HCT116 (cell line): Measurements from ENCODE around the gene EYA2. TPM values are rescaled to one million over a fixed set of nuclear protein-coding genes. Genes with fewer than 3 reads are reported as not detected.

ENCODE experiments used
- ATAC-seq: fragments of 200-7000 bp; cut with Tn5 transposase; 2 replicates; pipeline ENCODE4 v1.9.1; 2020; ENCODE audit warnings: mild to moderate bottlenecking, moderate library complexity
- BruUV-seq: library from RNA; stranded (reverse); fragments of 400-500 nt; replicated peaks from 2 replicates; lab custom pipeline; 2021; lab: Mats Ljungman, UMichigan
- CTCF ChIA-PET: fragments of 300-600 bp; sonication (Branson Sonifier 250); formaldehyde crosslinking; loops from one replicate; lab custom pipeline; 2021; ENCODE audit warnings: antibody characterized with exemption; lab: Charles Lee
- POLR2A ChIA-PET: fragments of 300-600, 350-600 bp; sonication (Branson Sonifier 250); formaldehyde crosslinking; loops from one replicate; lab custom pipeline; 2021; ENCODE audit warnings: antibody characterized with exemption; lab: Charles Lee
- RAD21 ChIA-PET, 2 experiments: fragments of 300-600 bp; sonication (Branson Sonifier 250); formaldehyde crosslinking; loops; one replicate each; lab custom pipeline; 2023; ENCODE audit warnings: low total read pairs in 2 of 2; ENCODE audit not compliant: uncharacterized antibody in 2 of 2, unreplicated experiment in 2 of 2, low non-redundant PET in 1 of 2; lab: Charles Lee
- DNase-seq: peaks from one replicate; pipeline ENCODE4 v3.0.0-alpha.2; 2010; ENCODE audit warnings: low read depth, low spot score
- H2AFZ ChIP-seq: fragments of 200-600 bp; shearing (Covaris generic), sonication (generic); 2 replicates; pipeline ENCODE4 v1.6.1; 2017; ENCODE audit warnings: low read depth, mixed run types, mixed read lengths, antibody characterized with exemption, low read length; ENCODE audit not compliant: poor library complexity, severe bottlenecking
- H3K27ac ChIP-seq: 2 replicates; pipeline ENCODE4 v1.5.1; 2012; ENCODE audit warnings: low read depth, low read length
- H3K27me3 ChIP-seq: fragments of 200-600 bp; sonication (generic); 2 replicates; pipeline ENCODE4 v1.6.1; 2016; ENCODE audit warnings: mixed run types, low read length, mixed read lengths; ENCODE audit not compliant: insufficient read depth
- H3K36me3 ChIP-seq, 2 experiments: fragments of 200-500 bp in 1 of 2; fragments of 200-600 bp in 1 of 2; sonication (Bioruptor generic) in 1 of 2; sonication (generic) in 1 of 2; 2 replicates each; pipeline versions ENCODE4 v1.5.1 to v1.6.1; 2014 to 2016; ENCODE audit warnings: low read length in 2 of 2, inconsistent platforms in 1 of 2, mixed read lengths in 1 of 2, mixed run types in 1 of 2; ENCODE audit not compliant: insufficient read depth in 2 of 2, control insufficient read depth in 1 of 2
- H3K4me1 ChIP-seq, 2 experiments: fragments of 200-600 bp in 1 of 2; sonication (generic) in 1 of 2; 2 replicates each; pipeline versions ENCODE4 v1.5.1 to v1.6.1; 2012 to 2017; ENCODE audit warnings: low read length in 2 of 2, inconsistent platforms in 1 of 2, mild to moderate bottlenecking in 1 of 2, mixed read lengths in 1 of 2, mixed run types in 1 of 2, moderate library complexity in 1 of 2; ENCODE audit not compliant: insufficient read depth in 2 of 2, control insufficient read depth in 1 of 2
- H3K4me2 ChIP-seq: fragments of 200-600 bp; sonication (generic); 2 replicates; pipeline ENCODE4 v1.6.1; 2017; ENCODE audit warnings: mixed run types, low read length, mixed read lengths
- H3K4me3 ChIP-seq, 2 experiments: fragments of 200-600 bp in 1 of 2; sonication (generic) in 1 of 2; replicated peaks in 1 of 2; 2 replicates each; pipeline ENCODE4 v1.5.1; 2011 to 2016; ENCODE audit warnings: low read length in 2 of 2, control low read depth in 1 of 2, low read depth in 1 of 2, mild to moderate bottlenecking in 1 of 2, mixed read lengths in 1 of 2, mixed run types in 1 of 2
- H3K79me2 ChIP-seq: fragments of 200-600 bp; sonication (generic); 2 replicates; pipeline ENCODE4 v1.6.1; 2017; ENCODE audit warnings: mild to moderate bottlenecking, mixed run types, low read length, moderate library complexity, mixed read lengths; ENCODE audit not compliant: insufficient read depth
- H3K9ac ChIP-seq: fragments of 200-600 bp; sonication (generic); 2 replicates; pipeline ENCODE4 v1.6.1; 2016; ENCODE audit warnings: low read length, mixed read lengths
- H3K9me2 ChIP-seq: fragments of 200-600 bp; sonication (generic), shearing (Covaris generic); 2 replicates; pipeline ENCODE4 v1.6.1; 2017; ENCODE audit warnings: mixed run types, mild to moderate bottlenecking, moderate library complexity; ENCODE audit not compliant: insufficient read depth
- H3K9me3 ChIP-seq, 2 experiments: fragments of 200-500 bp in 1 of 2; fragments of 200-600 bp in 1 of 2; sonication (Bioruptor generic) in 1 of 2; sonication (generic) in 1 of 2; 2 replicates each; pipeline ENCODE4 v1.6.1; 2014 to 2017; ENCODE audit warnings: low read length in 2 of 2, mixed read lengths in 2 of 2, inconsistent platforms in 1 of 2, low read depth in 1 of 2, mild to moderate bottlenecking in 1 of 2, mixed run types in 1 of 2, moderate library complexity in 1 of 2; ENCODE audit not compliant: control insufficient read depth in 1 of 2, insufficient read depth in 1 of 2
- H4K20me1 ChIP-seq: fragments of 200-600 bp; sonication (generic), shearing (Covaris generic); 2 replicates; pipeline ENCODE4 v1.6.1; 2017; ENCODE audit warnings: mixed run types, mild to moderate bottlenecking, moderate library complexity; ENCODE audit not compliant: insufficient read depth
- ATF3 ChIP-seq: IDR thresholded peaks from 2 replicates; pipeline ENCODE4 v1.6.1; 2012
- CTCF ChIP-seq, 3 experiments: fragments of 200-600 bp in 1 of 3; sonication (generic) in 1 of 3; IDR thresholded peaks in 2 of 3; conservative IDR thresholded peaks in 1 of 3; 2 replicates each; pipeline ENCODE4 v1.5.1; 2012 to 2017; ENCODE audit warnings: low read depth in 2 of 3, low read length in 2 of 3, antibody characterized with exemption in 1 of 3, borderline replicate concordance in 1 of 3, control low read depth in 1 of 3, mild to moderate bottlenecking in 1 of 3, mixed read lengths in 1 of 3, mixed run types in 1 of 3, moderate library complexity in 1 of 3; ENCODE audit not compliant: insufficient read depth in 1 of 3
- EGR1 ChIP-seq: IDR thresholded peaks from 2 replicates; pipeline ENCODE4 v1.6.1; 2012; ENCODE audit warnings: low read depth
- ELF1 ChIP-seq: IDR thresholded peaks from 2 replicates; pipeline ENCODE4 v1.6.1; 2012; ENCODE audit warnings: low read depth, borderline replicate concordance
- EZH2 ChIP-seq: fragments of 200-600 bp; sonication (generic); IDR thresholded peaks from 2 replicates; pipeline ENCODE4 v1.6.1; 2017; ENCODE audit warnings: antibody characterized with exemption, mixed run types
- POLR2A ChIP-seq: IDR thresholded peaks from 2 replicates; pipeline ENCODE4 v1.7.0; 2011; ENCODE audit warnings: borderline replicate concordance; ENCODE audit not compliant: insufficient read depth, insufficient read length; ENCODE audit errors: extremely low read depth
- POLR2AphosphoS5 ChIP-seq: IDR thresholded peaks from 2 replicates; pipeline ENCODE4 v1.6.1; 2011; ENCODE audit warnings: mild to moderate bottlenecking, low read depth, low read length, moderate library complexity
- SIN3A ChIP-seq: IDR thresholded peaks from 2 replicates; pipeline ENCODE4 v1.6.1; 2012; ENCODE audit warnings: low read depth
- SP1 ChIP-seq: IDR thresholded peaks from 2 replicates; pipeline ENCODE4 v1.6.1; 2012; ENCODE audit warnings: low read depth
- TCF7L2 ChIP-seq: IDR thresholded peaks from 2 replicates; pipeline ENCODE4 v1.7.0; 2011; ENCODE audit warnings: borderline replicate concordance, inconsistent platforms; ENCODE audit not compliant: insufficient read depth, insufficient read length; ENCODE audit errors: extremely low read depth
- ZNF274 ChIP-seq: fragments of 200-500 bp; sonication (Bioruptor generic); IDR thresholded peaks from 2 replicates; pipeline ENCODE4 v1.6.1; 2014; ENCODE audit warnings: mild to moderate bottlenecking, low read depth, low read length, inconsistent platforms
- intact Hi-C: fragments of 100-400 bp; cut with micrococcal nuclease; formaldehyde crosslinking; loops from 2 replicates; pipeline ENCODE4 v1.10.0; 2022
- total RNA-seq: library from RNA; stranded (reverse); gene quantifications from one replicate; pipeline ENCODE4 v1.2.1, GENCODE V29; 2021; ENCODE audit not compliant: unreplicated experiment
- TF ChIP-seq, protein P1 (sequence below): IDR thresholded peaks from 2 replicates; pipeline ENCODE4 v1.6.1; 2011; ENCODE audit warnings: mild to moderate bottlenecking, low read length, moderate library complexity; ENCODE audit not compliant: insufficient replicate concordance; ENCODE audit errors: extremely low read depth

Gene EYA2
- total RNA-seq, 1 experiment from 2014 or later, result not detected

GRCh38 chr20:46964618-46965455 is 70.2 kb downstream of the EYA2 start:
- RAD21 ChIA-PET, result no interaction called here
- H3K27ac ChIP-seq, result no peak overlapping the region

More at GRCh38 chr20:46964618-46965455, 70.2 kb downstream of the EYA2 start:
- POLR2A ChIA-PET, result no interaction called here
- BruUV-seq, result no TSS peak
- intact Hi-C loops, result no loop called here
- Histone ChIP-seq H3K9me2 (no peaks in the 10 kb centered on the region), H3K4me2 (no peak overlapping the region), H4K20me1 (no peaks in the 10 kb centered on the region), H3K36me3 (no peaks in the 10 kb centered on the region), H3K79me2 (no peaks in the 10 kb centered on the region), H3K9ac (no peak overlapping the region), H2AFZ (no peak overlapping the region), H3K9me3 (no peaks in the 10 kb centered on the region), H3K4me3 (no peak overlapping the region), H3K4me1 (no peaks in the 10 kb centered on the region), H3K27me3 (no peaks in the 10 kb centered on the region)
- CTCF ChIA-PET, result no interaction called here
- TF ChIP-seq ZNF274, result no peak
- no peak for TF ChIP-seq POLR2A
- no peak for TF ChIP-seq ELF1
- no peak for TF ChIP-seq SP1
- TF ChIP-seq EZH2, result no peak
- TF ChIP-seq, protein P1, sequence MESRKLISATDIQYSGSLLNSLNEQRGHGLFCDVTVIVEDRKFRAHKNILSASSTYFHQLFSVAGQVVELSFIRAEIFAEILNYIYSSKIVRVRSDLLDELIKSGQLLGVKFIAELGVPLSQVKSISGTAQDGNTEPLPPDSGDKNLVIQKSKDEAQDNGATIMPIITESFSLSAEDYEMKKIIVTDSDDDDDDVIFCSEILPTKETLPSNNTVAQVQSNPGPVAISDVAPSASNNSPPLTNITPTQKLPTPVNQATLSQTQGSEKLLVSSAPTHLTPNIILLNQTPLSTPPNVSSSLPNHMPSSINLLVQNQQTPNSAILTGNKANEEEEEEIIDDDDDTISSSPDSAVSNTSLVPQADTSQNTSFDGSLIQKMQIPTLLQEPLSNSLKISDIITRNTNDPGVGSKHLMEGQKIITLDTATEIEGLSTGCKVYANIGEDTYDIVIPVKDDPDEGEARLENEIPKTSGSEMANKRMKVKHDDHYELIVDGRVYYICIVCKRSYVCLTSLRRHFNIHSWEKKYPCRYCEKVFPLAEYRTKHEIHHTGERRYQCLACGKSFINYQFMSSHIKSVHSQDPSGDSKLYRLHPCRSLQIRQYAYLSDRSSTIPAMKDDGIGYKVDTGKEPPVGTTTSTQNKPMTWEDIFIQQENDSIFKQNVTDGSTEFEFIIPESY, result no peak
- no peak for TF ChIP-seq EGR1
- no peak for TF ChIP-seq CTCF (IDR thresholded peaks at IDR 0.05 in 2 of 3, conservative IDR thresholded peaks at IDR 0.05 in 1 of 3; ENCODE audit: borderline replicate concordance in 1 of 3, insufficient read depth in 1 of 3, low read depth in 2 of 3, low read length in 2 of 3)
- no peak for TF ChIP-seq TCF7L2
- TF ChIP-seq POLR2AphosphoS5, result no peak
- no peak for TF ChIP-seq SIN3A
- TF ChIP-seq ATF3, result no peak
- no peak for ATAC-seq
- DNase-seq, result no peak
